ENCODE measurements around the gene R3HDM1. TPM values are rescaled to one million over a fixed set of nuclear protein-coding genes. Genes with fewer than 3 reads are reported as not detected.

R3HDM1 gene
- total RNA-seq, 1 experiment from 2014 or later = 52.4 TPM

GRCh38 chr2:135581282-135581681 is 50.0 kb downstream of the R3HDM1 start:
- Mint-ChIP-seq H3K27me3 (ENCODE audit: insufficient read depth, unreplicated experiment) (no peaks in the 10 kb centered on the region), H3K36me3 (ENCODE audit: insufficient read depth, unreplicated experiment) (no peaks in the 10 kb centered on the region), H3K27ac (ENCODE audit: low read depth, unreplicated experiment) (no peak overlapping the region), H3K4me1 (ENCODE audit: insufficient read depth, unreplicated experiment) (no peaks in the 10 kb centered on the region), H3K9me3 (ENCODE audit: unreplicated experiment) (no peaks in the 10 kb centered on the region), H3K4me3 (ENCODE audit: unreplicated experiment) (no peak overlapping the region)
- DNase-seq (ENCODE audit: unreplicated experiment) = no peak
- CTCF ChIA-PET = no interaction called here
- POLR2A ChIA-PET = no interaction called here
- no TSS peak for BruUV-seq (replicated peaks)
- no peak for TF ChIP-seq CTCF (IDR thresholded peaks at IDR 0.05; ENCODE audit: unreplicated experiment)
- intact Hi-C loops (cut with micrococcal nuclease) = loop anchor here (10.0 kb wide), 1 partner anchor 86 kb away; no protein-coding TSS in a partner anchor

GRCh38 chr2:135582383-135582782 is 51.1 kb downstream of the R3HDM1 start:
- Mint-ChIP-seq H3K27me3 (ENCODE audit: insufficient read depth, unreplicated experiment) (no peaks in the 10 kb centered on the region), H3K36me3 (ENCODE audit: insufficient read depth, unreplicated experiment) (no peaks in the 10 kb centered on the region), H3K27ac (ENCODE audit: low read depth, unreplicated experiment) (no peak overlapping the region), H3K9me3 (ENCODE audit: unreplicated experiment) (no peaks in the 10 kb centered on the region), H3K4me3 (ENCODE audit: unreplicated experiment) (no peak overlapping the region), H3K4me1 (ENCODE audit: insufficient read depth, unreplicated experiment) (no peaks in the 10 kb centered on the region)
- no peak for DNase-seq (ENCODE audit: unreplicated experiment)
- TF ChIP-seq CTCF (IDR thresholded peaks at IDR 0.05; ENCODE audit: unreplicated experiment) = no peak
- ChIA-PET POLR2A (no interaction called here), CTCF (no interaction called here)
- no TSS peak for BruUV-seq (replicated peaks)
- intact Hi-C loops (cut with micrococcal nuclease) = loop anchor here (10.0 kb wide), 1 partner anchor 88 kb away; no protein-coding TSS in a partner anchor

GRCh38 chr2:135585586-135585985 is 54.3 kb downstream of the R3HDM1 start:
- BruUV-seq (replicated peaks) = no TSS peak
- CTCF ChIA-PET = interaction anchor here (0.5 to 2.8 kb wide), 14 partner anchors 13 to 597 kb away, joined by 3 to 16 read pairs (median 3); no protein-coding TSS in a partner anchor
- DNase-seq (ENCODE audit: unreplicated experiment) = no peak

GRCh38 chr2:135586148-135586547 is 54.9 kb downstream of the R3HDM1 start:
- Mint-ChIP-seq H3K4me3 (ENCODE audit: unreplicated experiment) (no peak overlapping the region), H3K36me3 (ENCODE audit: insufficient read depth, unreplicated experiment) (no peaks in the 10 kb centered on the region), H3K27ac (ENCODE audit: low read depth, unreplicated experiment) (no peak overlapping the region), H3K9me3 (ENCODE audit: unreplicated experiment) (no peaks in the 10 kb centered on the region), H3K27me3 (ENCODE audit: insufficient read depth, unreplicated experiment) (no peaks in the 10 kb centered on the region), H3K4me1 (ENCODE audit: insufficient read depth, unreplicated experiment) (no peaks in the 10 kb centered on the region)
- no peak for DNase-seq (ENCODE audit: unreplicated experiment)
- ChIA-PET CTCF (interaction anchor here (0.5 to 2.8 kb wide), 15 partner anchors 13 to 598 kb away, joined by 3 to 16 read pairs (median 3); no protein-coding TSS in a partner anchor), POLR2A (interaction anchor here (0.9 to 1.9 kb wide), 4 partner anchors 13 to 534 kb away, joined by 3 to 5 read pairs (median 4); partner anchors contain the start of genes RAB3GAP1 and ZRANB3)
- no TSS peak for BruUV-seq (replicated peaks)
- TF ChIP-seq CTCF (IDR thresholded peaks at IDR 0.05; ENCODE audit: unreplicated experiment) = no peak
- intact Hi-C loops (cut with micrococcal nuclease) = loop anchor here (10.0 kb wide), 1 partner anchor 91 kb away; no protein-coding TSS in a partner anchor

More at GRCh38 chr2:135585586-135585985, 54.3 kb downstream of the R3HDM1 start:
- Mint-ChIP-seq H3K27me3 (ENCODE audit: insufficient read depth, unreplicated experiment) (no peaks in the 10 kb centered on the region), H3K36me3 (ENCODE audit: insufficient read depth, unreplicated experiment) (no peaks in the 10 kb centered on the region), H3K9me3 (ENCODE audit: unreplicated experiment) (no peaks in the 10 kb centered on the region), H3K4me1 (ENCODE audit: insufficient read depth, unreplicated experiment) (no peaks in the 10 kb centered on the region), H3K27ac (ENCODE audit: low read depth, unreplicated experiment) (no peak overlapping the region), H3K4me3 (ENCODE audit: unreplicated experiment) (no peak overlapping the region)
- POLR2A ChIA-PET = interaction anchor here (1.5 to 1.9 kb wide), 2 partner anchors 14 to 55 kb away, joined by 3 to 4 read pairs; partner anchors contain the start of gene ZRANB3
- intact Hi-C loops (cut with micrococcal nuclease) = loop anchor here (10.0 kb wide), 1 partner anchor 91 kb away; no protein-coding TSS in a partner anchor
- TF ChIP-seq CTCF (IDR thresholded peaks at IDR 0.05; ENCODE audit: unreplicated experiment) = peak; percentile 15

Data from MCF 10A (cell line).